B cell (primary cell): ENCODE data around the gene CYP51A1. TPM values are rescaled to one million over a fixed set of nuclear protein-coding genes. Genes with fewer than 3 reads are reported as not detected.
A peak's percentile ranks its signal among the peaks of the same experiment; 100 is the strongest.

ENCODE experiments used
- ATAC-seq: fragments of 200-7000 bp; cut with Tn5 transposase; one replicate; pipeline ENCODE4 v1.10.0; 2021; ENCODE audit warnings: low read depth, mild to moderate bottlenecking, moderate number of reproducible peaks, moderate library complexity
- CTCF ChIA-PET: fragments of 350-600 bp; sonication (Branson Sonifier 250); formaldehyde crosslinking; loops from one replicate; lab custom pipeline; 2021; ENCODE audit warnings: antibody characterized with exemption, inconsistent platforms; lab: Charles Lee
- POLR2A ChIA-PET: fragments of 350-600 bp; sonication (Branson Sonifier 250); formaldehyde crosslinking; loops from one replicate; lab custom pipeline; 2021; ENCODE audit warnings: antibody characterized with exemption; lab: Charles Lee
- DNase-seq: peaks from one replicate; pipeline ENCODE4 v3.0.0; 2013
- H2AFZ ChIP-seq: 2 replicates; pipeline ENCODE4 v1.6.1; 2012; ENCODE audit warnings: mild to moderate bottlenecking, low read depth, low read length; ENCODE audit not compliant: insufficient read depth, poor library complexity, severe bottlenecking
- H3K27ac ChIP-seq, 2 donors: 1 replicate in 1 of 2; 2 replicates in 1 of 2; pipeline ENCODE4 v1.5.1; 2012 to 2013; ENCODE audit warnings: low read length in 2 of 2, mild to moderate bottlenecking in 2 of 2, moderate library complexity in 1 of 2
- H3K27me3 ChIP-seq, 4 experiments: fragments of 200-600 bp in 1 of 4; sonication (generic) in 1 of 4; replicated peaks in 1 of 4; 1 replicate in 2 of 4; 2 replicates in 2 of 4; pipeline versions ENCODE4 v1.6.1 to v1.7.0; 2013 to 2016; ENCODE audit warnings: low read length in 3 of 4, mild to moderate bottlenecking in 2 of 4, mixed read lengths in 1 of 4, moderate library complexity in 1 of 4; ENCODE audit not compliant: insufficient read depth in 4 of 4, control insufficient read depth in 3 of 4; ENCODE audit errors: control extremely low read depth in 1 of 4
- H3K36me3 ChIP-seq, 2 experiments: replicated peaks in 1 of 2; 1 replicate in 1 of 2; 2 replicates in 1 of 2; pipeline versions ENCODE4 v1.6.1 to v1.7.1; 2013; ENCODE audit warnings: low read length in 1 of 2; ENCODE audit not compliant: insufficient read depth in 2 of 2, control insufficient read depth in 1 of 2; ENCODE audit errors: control extremely low read depth in 1 of 2, extremely low read depth in 1 of 2
- H3K4me1 ChIP-seq, 2 donors: fragments of 200-600 bp in 1 of 2; sonication (generic) in 1 of 2; 1 replicate in 1 of 2; 2 replicates in 1 of 2; pipeline versions ENCODE4 v1.5.1 to v1.6.1; 2013 to 2017; ENCODE audit warnings: low read length in 2 of 2; ENCODE audit not compliant: control insufficient read depth in 2 of 2, insufficient read depth in 2 of 2
- H3K4me2 ChIP-seq: replicated peaks from 2 replicates; pipeline ENCODE3; 2012; ENCODE audit warnings: mild to moderate bottlenecking, low read depth, low read length; ENCODE audit not compliant: poor library complexity, severe bottlenecking
- H3K4me3 ChIP-seq, 5 experiments: fragments of 200-600 bp in 1 of 5; sonication (generic) in 1 of 5; 1 replicate in 3 of 5; 2 replicates in 2 of 5; pipeline versions ENCODE4 v1.5.1 to v1.7.0; 2011 to 2016; ENCODE audit warnings: low read length in 4 of 5, mild to moderate bottlenecking in 4 of 5, low read depth in 2 of 5, control low read depth in 1 of 5, moderate library complexity in 1 of 5; ENCODE audit not compliant: insufficient read depth in 1 of 5; ENCODE audit errors: control extremely low read depth in 1 of 5, extremely low read depth in 1 of 5
- H3K79me2 ChIP-seq: fragments of 200-600 bp; sonication (generic); one replicate; pipeline ENCODE4 v1.6.0; 2016; ENCODE audit warnings: low read length; ENCODE audit not compliant: control insufficient read depth, insufficient read depth
- H3K9ac ChIP-seq: fragments of 200-600 bp; sonication (generic); 2 replicates; pipeline ENCODE4 v1.6.1; 2017; ENCODE audit warnings: mild to moderate bottlenecking, low read length, moderate library complexity
- H3K9me3 ChIP-seq, 3 donors: one replicate each; pipeline versions ENCODE4 v1.6.1 to v1.7.1; 2013; ENCODE audit warnings: low read length in 2 of 3; ENCODE audit not compliant: control insufficient read depth in 2 of 3, insufficient read depth in 1 of 3; ENCODE audit errors: control extremely low read depth in 1 of 3
- H4K20me1 ChIP-seq: 2 replicates; pipeline ENCODE4 v1.6.0; 2012; ENCODE audit warnings: mild to moderate bottlenecking, low read length; ENCODE audit not compliant: insufficient read depth, control insufficient read depth, poor library complexity, severe bottlenecking
- H3K27ac Mint-ChIP-seq: one replicate; pipeline ENCODE4 v1.8.0; 2021; ENCODE audit warnings: mixed read lengths
- H3K27me3 Mint-ChIP-seq: one replicate; pipeline ENCODE4 v1.8.0; 2021; ENCODE audit warnings: mixed read lengths
- H3K4me1 Mint-ChIP-seq: one replicate; pipeline ENCODE4 v1.8.0; 2021; ENCODE audit warnings: mixed read lengths
- H3K4me3 Mint-ChIP-seq: one replicate; pipeline ENCODE4 v1.8.0; 2021; ENCODE audit warnings: mixed read lengths
- H3K9me3 Mint-ChIP-seq: one replicate; pipeline ENCODE4 v1.8.0; 2022; ENCODE audit warnings: mixed read lengths; ENCODE audit not compliant: insufficient read depth
- CTCF ChIP-seq: fragments of 200-600 bp; IDR thresholded peaks from one replicate; pipeline ENCODE4 v1.8.0; 2022; ENCODE audit warnings: antibody characterized with exemption, mild to moderate bottlenecking
- EZH2 ChIP-seq: IDR thresholded peaks from 2 replicates; pipeline ENCODE4 v1.6.1; 2012; ENCODE audit warnings: borderline replicate concordance, low read depth, mild to moderate bottlenecking, moderate library complexity, low read length; ENCODE audit not compliant: insufficient read depth, poor library complexity, severe bottlenecking
- WGBS: methylation state at CpG from one replicate; pipeline ENCODE4 v1.1.5; 2013; ENCODE audit warnings: missing lambda C conversion rate; ENCODE audit not compliant: insufficient coverage; 5-methylcytosine and 5-hydroxymethylcytosine counted together
- intact Hi-C: fragments of 100-400 bp; cut with micrococcal nuclease; formaldehyde crosslinking; loops from one replicate; pipeline ENCODE4 v1.10.0; 2022
- polyA plus RNA-seq: library from polyadenylated mRNA; depleted of rRNA; stranded (reverse); fragments of >200 nt; gene quantifications from 2 replicates; pipeline ENCODE4 v1.2.3, GENCODE V29; 2012
- total RNA-seq, 2 donors: library from RNA; stranded (reverse); fragments of 120-200 nt in 1 of 2; gene quantifications; 1 replicate in 1 of 2; 2 replicates in 1 of 2; pipeline versions ENCODE4 v1.2.3 to v1.2.4, GENCODE V29; 2013 to 2022

The CYP51A1 gene
- total and polyA plus RNA-seq, 2 donors (not counting 1 experiment from before 2014, with no cell fraction given), result 6.3 to 36.1 TPM

GRCh38 chr7:92137557-92137956 lies 3.3 kb upstream of the CYP51A1 start:
- Mint-ChIP-seq H3K4me1 (peaks cover 24% of the 10 kb centered on the region), H3K27ac (no peak overlapping the region), H3K4me3 (no peak overlapping the region), H3K9me3 (no peaks in the 10 kb centered on the region), H3K27me3 (no peaks in the 10 kb centered on the region)
- Histone ChIP-seq H3K9me3 (peaks cover 0 to 3% (median 0%) of the 10 kb centered on the region in 3 donors), H2AFZ (no peak overlapping the region), H3K4me1 (peaks cover 14 to 18% of the 10 kb centered on the region in 2 donors), H3K4me3 (no peak overlapping the region), H3K36me3 (no peaks in the 10 kb centered on the region), H3K27me3 (no peaks in the 10 kb centered on the region), H3K79me2 (peaks cover 25% of the 10 kb centered on the region), H3K27ac (no peak overlapping the region), H3K9ac (no peak overlapping the region), H4K20me1 (peaks cover 2% of the 10 kb centered on the region), H3K4me2 (no peak overlapping the region)
- DNase-seq (no peak), ATAC-seq (no peak)
- CTCF ChIA-PET, result no interaction called here
- no peak for TF ChIP-seq EZH2
- TF ChIP-seq CTCF, result no peak
- intact Hi-C loops, result loop anchor here (10.0 kb wide), 1 partner anchor 977 kb away; the partner anchor contains the start of gene SAMD9
- 100% methylated on average over 1 of the region's 2 CpGs for WGBS
- POLR2A ChIA-PET, result no interaction called here

- peak overlapping the region; percentile 92 for H3K9ac ChIP-seq
- peak overlapping the region; percentile 87 for H3K4me2 ChIP-seq
- peak overlapping the region; percentile 81 for H2AFZ ChIP-seq
- peaks cover 18 to 27% of the 10 kb centered on the region in 2 donors for H3K4me1 ChIP-seq
- intact Hi-C loops, result loop anchor here (10.0 kb wide), 1 partner anchor 980 kb away; the partner anchor contains the start of gene SAMD9
- peak overlapping the region; percentile 100 for H3K27ac Mint-ChIP-seq
- H3K9me3 Mint-ChIP-seq, result no peaks in the 10 kb centered on the region
- CTCF ChIA-PET, result interaction anchor here (1.6 to 1.8 kb wide), 2 partner anchors 10 to 313 kb away, joined by 6 to 8 read pairs; partner anchors contain the start of gene GATAD1
- TF ChIP-seq EZH2 (no peak), CTCF (no peak)
- peaks cover 45% of the 10 kb centered on the region for H3K79me2 ChIP-seq
- peak overlapping the region; percentile 86 to 94 (median 90) for H3K4me3 ChIP-seq
- peaks cover 0 to 3% (median 0%) of the 10 kb centered on the region in 3 donors for H3K9me3 ChIP-seq
- peaks cover 39% of the 10 kb centered on the region for H3K4me1 Mint-ChIP-seq
- H3K27ac ChIP-seq, result peak overlapping the region; percentile 94 to 98
- peak; percentile 23 for DNase-seq
- H3K27me3 Mint-ChIP-seq, result no peaks in the 10 kb centered on the region
- ATAC-seq, result no peak
- 53% methylated on average over 11 of the region's 21 CpGs for WGBS
- peaks cover 4% of the 10 kb centered on the region for H4K20me1 ChIP-seq
- H3K36me3 ChIP-seq, result no peaks in the 10 kb centered on the region
- peak overlapping the region; percentile 99 for H3K4me3 Mint-ChIP-seq
- H3K27me3 ChIP-seq, result no peaks in the 10 kb centered on the region
- POLR2A ChIA-PET, result interaction anchor here (1.1 to 3.0 kb wide), 5 partner anchors 110 to 393 kb away, joined by 3 to 15 read pairs (median 4); partner anchors contain the start of genes ANKIB1, KRIT1, MTERF1 and PEX1
Measured at GRCh38 chr7:92135052-92135889, 994 bp upstream of the CYP51A1 start.
